Measurements from ENCODE around the gene TBC1D10A.

GRCh38 chr22:30301995-30302809, 24.5 kb downstream of the TBC1D10A start:
- TF ChIP-seq, protein P1, sequence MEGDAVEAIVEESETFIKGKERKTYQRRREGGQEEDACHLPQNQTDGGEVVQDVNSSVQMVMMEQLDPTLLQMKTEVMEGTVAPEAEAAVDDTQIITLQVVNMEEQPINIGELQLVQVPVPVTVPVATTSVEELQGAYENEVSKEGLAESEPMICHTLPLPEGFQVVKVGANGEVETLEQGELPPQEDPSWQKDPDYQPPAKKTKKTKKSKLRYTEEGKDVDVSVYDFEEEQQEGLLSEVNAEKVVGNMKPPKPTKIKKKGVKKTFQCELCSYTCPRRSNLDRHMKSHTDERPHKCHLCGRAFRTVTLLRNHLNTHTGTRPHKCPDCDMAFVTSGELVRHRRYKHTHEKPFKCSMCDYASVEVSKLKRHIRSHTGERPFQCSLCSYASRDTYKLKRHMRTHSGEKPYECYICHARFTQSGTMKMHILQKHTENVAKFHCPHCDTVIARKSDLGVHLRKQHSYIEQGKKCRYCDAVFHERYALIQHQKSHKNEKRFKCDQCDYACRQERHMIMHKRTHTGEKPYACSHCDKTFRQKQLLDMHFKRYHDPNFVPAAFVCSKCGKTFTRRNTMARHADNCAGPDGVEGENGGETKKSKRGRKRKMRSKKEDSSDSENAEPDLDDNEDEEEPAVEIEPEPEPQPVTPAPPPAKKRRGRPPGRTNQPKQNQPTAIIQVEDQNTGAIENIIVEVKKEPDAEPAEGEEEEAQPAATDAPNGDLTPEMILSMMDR (IDR thresholded peaks at IDR 0.05): no peak
- TF ChIP-seq POLR2AphosphoS5 (IDR thresholded peaks at IDR 0.05; ENCODE audit: low read depth, low read length): no peak
